ENCODE results near the gene TBC1D32.
"Not testable (repeated sequence)": the region's sequence is repeated elsewhere in the genome, so short reads cannot be mapped to it uniquely, and the experiment has no call there.

Gene TBC1D32

GRCh38 chr6:121205569-121205968, 128.7 kb downstream of the TBC1D32 start:
- DNase-seq = no peak

DNA sequence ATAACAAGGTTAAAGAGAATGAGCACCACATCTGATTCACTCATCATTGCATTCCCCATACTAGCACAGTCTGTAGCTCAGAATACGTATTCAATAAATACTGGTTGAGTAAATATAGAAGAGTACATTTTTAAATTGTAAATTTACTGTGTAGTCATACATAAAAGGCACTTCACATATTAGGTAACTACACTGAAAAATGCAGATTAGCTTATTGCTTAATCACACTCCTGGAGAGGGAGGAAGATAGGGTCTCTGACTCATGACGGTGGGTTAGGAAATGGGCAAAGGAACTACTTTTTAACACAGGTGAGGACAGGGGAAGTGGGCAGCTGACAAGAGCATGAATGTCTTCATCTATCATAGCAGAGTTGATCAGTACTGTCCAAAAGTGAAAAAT, 133.2 kb downstream of the TBC1D32 start:
- peak; percentile 18 for DNase-seq

GRCh38 chr6:121196042-121196441, 138.2 kb downstream of the TBC1D32 start:
- not testable (repeated sequence) for DNase-seq

- no peak for DNase-seq
These were observed 144.2 kb downstream of the TBC1D32 start for GRCh38 chr6:121190122-121190521.

DNA sequence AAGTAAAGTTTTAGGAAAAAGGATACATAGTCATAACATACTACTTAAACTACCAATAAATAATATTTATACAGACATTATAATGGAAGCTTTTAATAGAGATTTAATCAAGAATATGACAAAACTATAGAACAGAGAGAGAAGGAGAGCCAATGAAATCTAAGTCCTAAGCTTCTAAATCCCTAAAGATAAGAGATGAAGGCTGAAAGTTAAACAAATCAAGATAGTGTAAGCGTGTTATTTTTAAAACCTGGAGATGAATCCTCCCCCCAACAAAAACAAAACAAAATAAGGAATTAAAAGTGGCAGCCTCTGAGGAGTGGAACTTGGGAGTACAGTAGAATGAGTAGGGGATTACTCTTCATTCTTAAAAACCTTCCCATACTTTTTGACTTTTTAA, 145.9 kb downstream of the TBC1D32 start:
- no peak for DNase-seq

- no peak for DNase-seq
These were observed 146.5 kb downstream of the TBC1D32 start for GRCh38 chr6:121187833-121188200.

GRCh38 chr6:121187200-121187832, 147.0 kb downstream of the TBC1D32 start:
- no peak for DNase-seq

- DNase-seq = no peak
These were observed 150.5 kb downstream of the TBC1D32 start for GRCh38 chr6:121183742-121184141.

DNA sequence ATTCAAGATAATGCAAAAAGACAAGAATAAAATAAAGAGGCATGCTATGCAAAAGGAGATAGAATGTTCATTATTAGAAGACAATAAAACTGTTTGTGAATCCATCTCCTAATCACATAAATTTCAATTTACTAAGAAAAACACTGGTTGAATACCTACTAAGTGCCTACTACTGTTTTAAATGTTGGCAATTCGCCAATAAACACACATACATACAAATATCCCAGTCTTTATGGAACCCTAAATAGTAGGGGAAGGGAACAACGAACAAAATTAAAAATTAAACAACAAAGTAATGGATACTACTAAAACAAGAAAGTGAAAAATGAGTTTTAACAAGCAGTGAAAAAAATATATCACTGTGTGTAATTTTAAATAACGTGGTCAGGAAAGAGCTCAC, 158.5 kb downstream of the TBC1D32 start:
- DNase-seq = no peak

DNA sequence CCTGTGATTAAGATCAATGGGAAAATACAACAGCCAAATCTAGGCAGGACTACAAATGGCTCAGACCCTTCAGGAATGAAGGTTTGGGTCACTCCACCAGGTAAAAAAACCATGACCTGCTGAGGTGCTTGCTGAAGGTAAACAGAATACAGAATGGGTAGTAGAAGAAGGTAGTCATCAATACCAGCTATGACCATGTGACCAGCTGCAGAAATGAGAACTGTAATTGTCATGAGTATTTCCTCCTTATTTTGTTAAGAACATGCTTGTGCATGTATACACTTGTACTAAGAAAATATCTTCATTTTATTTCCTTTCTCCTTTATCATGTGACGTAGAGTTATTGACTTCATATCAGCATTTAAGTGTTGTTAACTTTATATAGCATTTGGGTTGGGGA, 161.8 kb downstream of the TBC1D32 start:
- DNase-seq = not testable (repeated sequence)

- DNase-seq = no peak
These were observed 162.4 kb downstream of the TBC1D32 start for GRCh38 chr6:121171879-121172278.

- no peak for DNase-seq
These were observed 172.4 kb downstream of the TBC1D32 start for GRCh38 chr6:121161886-121162285.

GRCh38 chr6:121160276-121160675, 174.0 kb downstream of the TBC1D32 start:
- no peak for DNase-seq

DNA sequence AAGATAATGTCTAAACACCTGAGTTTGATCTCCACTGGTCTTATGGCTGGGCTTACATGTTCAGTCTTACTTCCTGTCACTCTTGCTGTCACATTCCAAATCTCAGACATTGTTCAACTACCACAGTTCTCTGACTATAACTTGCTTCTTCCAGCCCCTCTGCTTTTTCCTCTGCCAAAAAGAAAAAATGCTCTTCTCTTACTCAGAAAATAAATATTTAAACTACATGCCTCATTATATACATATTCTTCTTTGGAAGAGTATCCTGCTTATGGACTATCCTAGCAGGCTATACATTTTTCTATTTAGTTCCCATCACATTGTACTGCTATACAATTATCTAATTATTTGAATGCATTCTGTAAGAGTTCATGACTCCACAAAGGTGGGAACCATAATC, 175.4 kb downstream of the TBC1D32 start:
- no peak for DNase-seq

- DNase-seq = no peak
These were observed 175.8 kb downstream of the TBC1D32 start for GRCh38 chr6:121158438-121158837.

- DNase-seq = no peak
These were observed 176.4 kb downstream of the TBC1D32 start for GRCh38 chr6:121157906-121158305.

- DNase-seq = no peak
These were observed 190.8 kb downstream of the TBC1D32 start for GRCh38 chr6:121143476-121143875.

DNA sequence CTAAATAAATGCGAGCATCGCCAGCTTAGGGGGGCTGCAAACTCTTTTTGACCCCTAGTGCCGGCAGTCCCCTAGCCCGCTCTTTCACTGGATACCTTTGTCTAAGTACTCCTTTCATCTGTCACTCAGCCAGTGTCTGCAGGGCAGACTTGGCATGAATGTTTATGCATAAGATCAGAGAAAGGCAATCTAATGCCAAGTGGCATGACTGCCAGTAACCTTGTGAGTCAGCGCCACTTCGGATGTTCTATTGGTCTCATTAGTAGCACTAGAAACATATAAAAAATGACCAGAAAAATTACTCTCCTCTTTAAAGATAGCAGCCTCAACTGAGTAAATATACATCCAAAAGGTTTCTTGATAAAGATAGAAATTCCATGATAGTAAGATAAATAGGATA, 192.2 kb downstream of the TBC1D32 start:
- no peak for DNase-seq

GRCh38 chr6:121135425-121135824, 198.9 kb downstream of the TBC1D32 start:
- no peak for DNase-seq

- DNase-seq = no peak
These were observed 199.4 kb downstream of the TBC1D32 start for GRCh38 chr6:121134922-121135321.

- no peak for DNase-seq
These were observed 209.7 kb downstream of the TBC1D32 start for GRCh38 chr6:121124600-121124999.

DNA sequence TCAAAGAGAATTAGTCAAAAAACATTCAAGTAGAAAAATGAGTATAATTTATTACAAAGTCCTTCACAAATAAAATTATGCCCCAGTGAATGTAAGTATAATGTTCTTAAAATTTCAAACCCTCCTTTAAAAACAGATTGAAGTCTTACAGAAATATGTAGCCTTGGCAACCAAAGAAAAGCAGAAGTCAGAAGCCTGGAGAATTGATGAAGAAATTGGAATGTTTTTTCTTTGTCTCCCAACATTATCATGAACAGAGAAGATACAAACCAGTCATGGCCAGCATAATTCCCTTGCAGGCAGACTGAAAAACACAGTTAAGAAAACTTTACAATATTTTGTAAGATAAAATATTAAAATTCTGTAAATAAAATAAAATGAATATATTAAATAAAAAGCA, 221.9 kb downstream of the TBC1D32 start:
- peak; percentile 11 for DNase-seq

DNA sequence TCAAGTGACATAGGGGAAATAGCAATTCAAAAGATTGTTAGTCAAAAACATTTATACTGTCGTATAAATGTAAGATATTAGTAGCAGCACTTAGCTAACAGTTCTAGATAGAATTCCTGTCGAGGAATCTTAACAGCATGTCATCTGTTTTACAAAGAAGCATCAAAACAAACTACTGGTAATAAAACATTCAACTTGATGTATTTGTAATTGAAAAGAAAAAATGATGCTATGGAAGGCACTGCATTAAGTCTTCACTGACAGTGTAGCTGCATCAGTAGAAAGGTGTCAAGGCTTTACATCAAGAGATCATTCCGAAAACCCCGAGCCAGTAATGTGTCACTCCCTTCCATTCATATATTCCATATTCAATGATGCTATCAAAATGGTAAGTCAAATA, 223.5 kb downstream of the TBC1D32 start:
- DNase-seq = no peak

DNA sequence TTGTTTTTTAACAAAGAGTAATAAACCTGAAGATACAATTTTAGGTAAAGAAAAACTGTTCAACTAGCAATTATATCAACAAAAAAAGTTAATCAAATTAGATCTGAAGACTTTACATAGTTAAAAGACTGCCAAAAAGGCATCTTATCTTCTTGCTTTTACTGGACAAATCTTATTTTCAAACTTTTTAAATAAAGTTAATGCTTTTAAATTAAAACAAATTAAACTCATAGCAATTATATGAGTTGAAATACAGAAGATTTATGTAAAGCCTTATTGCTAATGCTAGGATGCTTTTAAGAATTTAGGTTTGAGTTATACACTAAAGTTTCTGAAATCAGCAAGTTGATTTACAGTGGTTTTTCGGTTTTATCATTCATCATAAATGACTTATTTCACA, 227.3 kb downstream of the TBC1D32 start:
- DNase-seq = no peak

DNA sequence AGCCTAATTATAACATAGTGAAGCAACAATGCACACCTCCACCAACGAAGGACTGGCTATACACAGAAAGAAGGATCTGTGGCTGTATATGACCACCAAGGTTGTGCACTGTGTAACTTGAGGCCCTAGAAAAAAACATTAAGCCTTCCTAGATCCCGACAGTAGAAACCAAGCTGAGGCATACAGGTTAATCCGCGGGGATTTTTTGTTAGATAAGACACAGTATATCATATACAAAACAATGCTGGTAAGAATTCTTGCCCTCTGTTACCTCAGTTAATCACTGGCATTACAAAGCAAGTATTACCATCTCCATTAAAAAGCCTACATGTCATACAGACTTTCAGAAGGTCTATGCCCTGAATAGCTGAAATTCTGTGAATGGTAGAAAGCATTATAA, 228.8 kb downstream of the TBC1D32 start:
- DNase-seq = no peak

GRCh38 chr6:121093928-121094327, 240.4 kb downstream of the TBC1D32 start:
- DNase-seq = no peak
